GM18873 (cell line): Measurements from ENCODE around the gene ANKLE2.

Experiments
- ATAC-seq: cut with Tn5 transposase; IDR thresholded peaks from one replicate; pipeline ENCODE4 v1.9.1; 2021; ENCODE audit warnings: mild to moderate bottlenecking, moderate library complexity, moderate number of reproducible peaks; ENCODE audit not compliant: unreplicated experiment, low FRiP score

ANKLE2 gene

GRCh38 chr12:132748319-132748718, 13.3 kb downstream of the ANKLE2 start:
- no peak for ATAC-seq

- ATAC-seq, result no peak
These were observed 13.7 kb downstream of the ANKLE2 start for GRCh38 chr12:132747896-132748295.

GRCh38 chr12:132747395-132747794, 14.2 kb downstream of the ANKLE2 start:
- no peak for ATAC-seq

GRCh38 chr12:132746613-132747012, 15.0 kb downstream of the ANKLE2 start:
- ATAC-seq, result no peak

GRCh38 chr12:132743831-132744230, 17.8 kb downstream of the ANKLE2 start:
- ATAC-seq, result no peak

GRCh38 chr12:132741620-132742019, 20.0 kb downstream of the ANKLE2 start:
- ATAC-seq, result no peak

GRCh38 chr12:132740652-132741051, 21.0 kb downstream of the ANKLE2 start:
- ATAC-seq, result no peak

GRCh38 chr12:132740313-132740646, 21.4 kb downstream of the ANKLE2 start:
- no peak for ATAC-seq

- ATAC-seq, result no peak
These were observed 21.9 kb downstream of the ANKLE2 start for GRCh38 chr12:132739600-132740312.

GRCh38 chr12:132736913-132737312, 24.7 kb downstream of the ANKLE2 start:
- ATAC-seq, result no peak

GRCh38 chr12:132736378-132736777, 25.3 kb downstream of the ANKLE2 start:
- ATAC-seq, result no peak

GRCh38 chr12:132735496-132735895, 26.1 kb downstream of the ANKLE2 start:
- ATAC-seq, result no peak

- ATAC-seq, result no peak
These were observed 27.4 kb downstream of the ANKLE2 start for GRCh38 chr12:132734206-132734605.

- ATAC-seq, result no peak
These were observed 30.1 kb downstream of the ANKLE2 start for GRCh38 chr12:132731574-132731973.

GRCh38 chr12:132730353-132730752, 31.3 kb downstream of the ANKLE2 start:
- no peak for ATAC-seq

GRCh38 chr12:132729541-132730320, 31.9 kb downstream of the ANKLE2 start:
- ATAC-seq, result no peak

- no peak for ATAC-seq
These were observed 33.1 kb downstream of the ANKLE2 start for GRCh38 chr12:132728502-132728901.

- no peak for ATAC-seq
These were observed 34.4 kb downstream of the ANKLE2 start for GRCh38 chr12:132727091-132727794.

- no peak for ATAC-seq
These were observed 35.2 kb downstream of the ANKLE2 start for GRCh38 chr12:132726386-132726785.

GRCh38 chr12:132724506-132725241, 37.0 kb downstream of the ANKLE2 start:
- no peak for ATAC-seq

GRCh38 chr12:132723764-132724140, 37.9 kb downstream of the ANKLE2 start:
- no peak for ATAC-seq
